AG09319 (cell line): Measurements from ENCODE around the gene FLT4.

Source experiments
- DNase-seq: peaks from one replicate; pipeline ENCODE4 v3.0.0-alpha.2; 2010; ENCODE audit warnings: low read depth; ENCODE audit errors: extremely low read depth
- TF ChIP-seq, protein P1 (sequence below): IDR thresholded peaks from 2 replicates; pipeline ENCODE4 v1.5.1; 2011; ENCODE audit warnings: low read depth, mild to moderate bottlenecking, inconsistent platforms, low read length, moderate library complexity

Gene FLT4

GRCh38 chr5:180586870-180587269, 62.5 kb downstream of the FLT4 start:
- DNase-seq, result no peak
- TF ChIP-seq, protein P1, sequence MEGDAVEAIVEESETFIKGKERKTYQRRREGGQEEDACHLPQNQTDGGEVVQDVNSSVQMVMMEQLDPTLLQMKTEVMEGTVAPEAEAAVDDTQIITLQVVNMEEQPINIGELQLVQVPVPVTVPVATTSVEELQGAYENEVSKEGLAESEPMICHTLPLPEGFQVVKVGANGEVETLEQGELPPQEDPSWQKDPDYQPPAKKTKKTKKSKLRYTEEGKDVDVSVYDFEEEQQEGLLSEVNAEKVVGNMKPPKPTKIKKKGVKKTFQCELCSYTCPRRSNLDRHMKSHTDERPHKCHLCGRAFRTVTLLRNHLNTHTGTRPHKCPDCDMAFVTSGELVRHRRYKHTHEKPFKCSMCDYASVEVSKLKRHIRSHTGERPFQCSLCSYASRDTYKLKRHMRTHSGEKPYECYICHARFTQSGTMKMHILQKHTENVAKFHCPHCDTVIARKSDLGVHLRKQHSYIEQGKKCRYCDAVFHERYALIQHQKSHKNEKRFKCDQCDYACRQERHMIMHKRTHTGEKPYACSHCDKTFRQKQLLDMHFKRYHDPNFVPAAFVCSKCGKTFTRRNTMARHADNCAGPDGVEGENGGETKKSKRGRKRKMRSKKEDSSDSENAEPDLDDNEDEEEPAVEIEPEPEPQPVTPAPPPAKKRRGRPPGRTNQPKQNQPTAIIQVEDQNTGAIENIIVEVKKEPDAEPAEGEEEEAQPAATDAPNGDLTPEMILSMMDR, result no peak

GRCh38 chr5:180586204-180586603, 63.2 kb downstream of the FLT4 start:
- DNase-seq, result no peak
- TF ChIP-seq, protein P1, result no peak

- DNase-seq, result no peak
- TF ChIP-seq, protein P1, result no peak
Observed at GRCh38 chr5:180583738-180584137, 65.7 kb downstream of the FLT4 start.

DNA sequence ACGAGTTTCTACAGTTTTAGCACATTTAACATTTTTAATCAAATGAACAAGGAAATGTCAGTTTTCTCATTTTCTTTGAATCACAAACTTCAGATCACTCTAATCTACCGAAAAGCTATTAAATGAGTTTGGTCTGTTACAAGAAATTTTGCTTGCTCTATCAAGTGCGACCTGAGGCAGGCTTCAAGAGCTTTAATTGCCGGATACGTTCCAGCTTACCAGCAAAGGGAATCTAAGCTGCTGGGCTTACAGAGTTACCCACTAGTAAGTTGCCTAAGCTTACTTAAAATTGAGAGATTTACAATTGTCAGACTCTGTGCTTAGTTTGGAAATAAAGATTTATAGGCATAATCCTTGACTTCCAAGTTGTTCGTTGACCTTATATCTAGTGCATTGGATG, 68.7 kb downstream of the FLT4 start:
- DNase-seq, result no peak
- TF ChIP-seq, protein P1, result no peak

DNA sequence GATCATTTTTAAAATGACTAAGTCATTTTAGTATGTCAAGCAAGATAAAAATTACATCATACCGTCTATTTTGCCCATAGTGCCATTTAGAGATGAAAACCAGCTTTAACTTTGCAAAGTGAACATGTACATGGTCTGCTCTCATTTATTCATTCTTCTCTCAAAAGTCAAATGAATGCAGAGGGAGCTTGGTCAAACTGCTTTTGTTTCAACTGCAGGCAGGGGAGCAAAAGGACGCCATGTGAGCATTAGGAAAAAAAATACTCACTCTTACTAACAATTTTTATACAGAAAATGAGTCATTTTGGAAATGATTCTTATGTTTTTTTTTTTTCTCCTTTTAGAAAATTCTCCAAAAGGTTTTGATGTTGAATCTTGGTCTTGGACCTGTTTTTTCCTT, 73.8 kb downstream of the FLT4 start:
- no peak for DNase-seq
- TF ChIP-seq, protein P1, result no peak

GRCh38 chr5:180568914-180569313, 80.5 kb downstream of the FLT4 start:
- no peak for DNase-seq
- TF ChIP-seq, protein P1, result no peak

DNA sequence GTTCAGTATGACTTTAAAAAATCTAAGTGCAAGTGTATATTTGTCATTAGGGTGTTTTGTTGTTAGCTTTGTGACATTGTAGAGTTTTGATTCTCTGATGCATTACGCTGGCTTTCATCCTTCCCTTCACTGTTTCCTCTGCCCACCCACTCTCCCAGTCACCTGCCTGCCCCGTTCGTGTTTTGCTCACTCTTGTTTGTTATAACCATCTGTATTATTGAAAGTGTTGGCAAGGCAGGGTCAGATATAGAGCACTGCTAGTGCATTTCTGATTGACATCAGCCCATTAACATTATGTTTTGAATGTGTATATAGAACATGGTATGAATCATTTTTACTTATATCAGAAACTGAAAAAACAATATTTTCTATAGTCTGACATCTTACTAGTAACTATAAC, 85.4 kb downstream of the FLT4 start:
- TF ChIP-seq, protein P1, result no peak
- DNase-seq, result no peak

DNA sequence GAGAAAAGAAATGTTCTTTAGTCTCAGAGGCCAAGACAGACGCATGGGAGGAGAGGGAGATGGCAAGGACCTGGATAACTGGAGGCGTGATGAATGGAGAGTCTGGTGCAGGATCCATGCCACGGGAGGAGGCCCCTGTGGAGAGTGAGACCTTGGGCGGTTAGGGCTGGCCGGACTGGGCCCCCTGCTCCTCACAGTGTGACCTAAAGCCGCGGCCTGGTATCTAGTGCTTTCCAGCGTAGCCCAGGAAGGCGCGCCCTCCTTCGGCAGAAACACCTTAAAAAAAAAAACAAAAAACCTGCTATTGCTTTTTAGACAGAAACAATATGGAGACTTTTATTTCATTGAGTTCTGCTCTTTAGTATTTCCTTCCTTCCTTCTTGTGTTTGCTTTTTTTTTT, 91.2 kb downstream of the FLT4 start:
- TF ChIP-seq, protein P1, result no peak
- DNase-seq, result no peak
